Measurements from ENCODE around the gene ASGR2. TPM values are rescaled to one million over a fixed set of nuclear protein-coding genes. Genes with fewer than 3 reads are reported as not detected.

ASGR2 gene
- total RNA-seq, 1 experiment from 2014 or later = not detected

- no peak for DNase-seq (ENCODE audit: extremely low read depth, low read depth)
These were observed 46.4 kb downstream of the ASGR2 start for GRCh38 chr17:7068268-7068667.

GRCh38 chr17:7067198-7067597 lies 47.4 kb downstream of the ASGR2 start:
- no peak for DNase-seq (ENCODE audit: extremely low read depth, low read depth)

- no peak for DNase-seq (ENCODE audit: extremely low read depth, low read depth)
These were observed 50.4 kb downstream of the ASGR2 start for GRCh38 chr17:7064261-7064660.

- DNase-seq (ENCODE audit: extremely low read depth, low read depth) = no peak
These were observed 51.0 kb downstream of the ASGR2 start for GRCh38 chr17:7063518-7064094.

GRCh38 chr17:7060165-7060891 lies 54.3 kb downstream of the ASGR2 start:
- peak; percentile 26 for DNase-seq (ENCODE audit: extremely low read depth, low read depth)

- no peak for DNase-seq (ENCODE audit: extremely low read depth, low read depth)
These were observed 55.7 kb downstream of the ASGR2 start for GRCh38 chr17:7058831-7059447.

GRCh38 chr17:7056386-7056785 lies 58.2 kb downstream of the ASGR2 start:
- DNase-seq (ENCODE audit: extremely low read depth, low read depth) = no peak

Small RNA genes lying within 50 kb of the gene (small RNA-seq; reads per million reads assigned to genes)
- gene AC120057.1 = 0 reads per million in 2 experiments

Other genes starting within 250 kb of the ASGR2 start
- gene ALOX12, start 118.8 kb downstream of the ASGR2 start, total RNA-seq (2014; rRNA removed; shearing (Covaris generic)) = not detected in 2 replicates
- 276 and 291 TPM in 2 replicates for gene RNASEK, start 102.2 kb downstream of the ASGR2 start, total RNA-seq (2014; rRNA removed; shearing (Covaris generic))
- not detected in 2 replicates for gene BCL6B, start 91.8 kb downstream of the ASGR2 start, total RNA-seq (2014; rRNA removed; shearing (Covaris generic))
- gene SLC16A13, start 78.8 kb downstream of the ASGR2 start, total RNA-seq (2014; rRNA removed; shearing (Covaris generic)) = 0.49 and 1.2 TPM in 2 replicates
- 0.12 TPM in 1 of 2 replicates, not detected in the other for gene SLC16A11, start 70.7 kb downstream of the ASGR2 start, total RNA-seq (2014; rRNA removed; shearing (Covaris generic))
- gene CLEC10A, start 34.6 kb downstream of the ASGR2 start, total RNA-seq (2014; rRNA removed; shearing (Covaris generic)) = not detected in 2 replicates
- 0.22 TPM in 1 of 2 replicates, not detected in the other for gene ASGR1, start 64.5 kb upstream of the ASGR2 start, total RNA-seq (2014; rRNA removed; shearing (Covaris generic))
- 3.6 and 3.7 TPM in 2 replicates for gene DLG4, start 105.0 kb upstream of the ASGR2 start, total RNA-seq (2014; rRNA removed; shearing (Covaris generic))
- gene ACADVL, start 105.1 kb upstream of the ASGR2 start, total RNA-seq (2014; rRNA removed; shearing (Covaris generic)) = 249 and 250 TPM in 2 replicates
- gene DVL2, start 119.7 kb upstream of the ASGR2 start, total RNA-seq (2014; rRNA removed; shearing (Covaris generic)) = 49.5 and 54.9 TPM in 2 replicates
- gene PHF23, start 124.6 kb upstream of the ASGR2 start, total RNA-seq (2014; rRNA removed; shearing (Covaris generic)) = 32.5 and 38.8 TPM in 2 replicates
- 150 and 175 TPM in 2 replicates for gene GABARAP, start 127.6 kb upstream of the ASGR2 start, total RNA-seq (2014; rRNA removed; shearing (Covaris generic))
- 46.9 and 48.4 TPM in 2 replicates for gene CTDNEP1, start 136.9 kb upstream of the ASGR2 start, total RNA-seq (2014; rRNA removed; shearing (Covaris generic))
- 60.6 and 61.4 TPM in 2 replicates for gene ELP5, start 137.4 kb upstream of the ASGR2 start, total RNA-seq (2014; rRNA removed; shearing (Covaris generic))
- gene CLDN7, start 147.7 kb upstream of the ASGR2 start, total RNA-seq (2014; rRNA removed; shearing (Covaris generic)) = 12.6 and 13.2 TPM in 2 replicates
- gene SLC2A4, start 166.9 kb upstream of the ASGR2 start, total RNA-seq (2014; rRNA removed; shearing (Covaris generic)) = not detected in 2 replicates
- 0.06 and 0.15 TPM in 2 replicates for gene YBX2, start 179.8 kb upstream of the ASGR2 start, total RNA-seq (2014; rRNA removed; shearing (Covaris generic))
- 659 and 733 TPM in 2 replicates for gene EIF5A, start 192.8 kb upstream of the ASGR2 start, total RNA-seq (2014; rRNA removed; shearing (Covaris generic))
- gene GPS2, start 200.5 kb upstream of the ASGR2 start, total RNA-seq (2014; rRNA removed; shearing (Covaris generic)) = 63.3 and 64.2 TPM in 2 replicates
- gene NEURL4, start 214.5 kb upstream of the ASGR2 start, total RNA-seq (2014; rRNA removed; shearing (Covaris generic)) = 15.0 and 22.7 TPM in 2 replicates
- 0.02 TPM in 1 of 2 replicates, not detected in the other for gene ACAP1, start 221.7 kb upstream of the ASGR2 start, total RNA-seq (2014; rRNA removed; shearing (Covaris generic))
- 5.0 and 6.0 TPM in 2 replicates for gene KCTD11, start 237.3 kb upstream of the ASGR2 start, total RNA-seq (2014; rRNA removed; shearing (Covaris generic))
- gene TMEM95, start 240.3 kb upstream of the ASGR2 start, total RNA-seq (2014; rRNA removed; shearing (Covaris generic)) = not detected in 2 replicates

All from NCI-H460 (cell line).